CD14-positive monocyte (primary cell): ENCODE results near the gene ZSCAN9. TPM values are rescaled to one million over a fixed set of nuclear protein-coding genes. Genes with fewer than 3 reads are reported as not detected.

Source experiments
- DNase-seq, 3 donors: peaks; one replicate each; pipeline ENCODE4 v3.0.0-alpha.2; 2011 to 2022
- H2AFZ ChIP-seq: 2 replicates; pipeline ENCODE4 v1.6.0; 2012; ENCODE audit warnings: mild to moderate bottlenecking, low read depth, low read length, inconsistent platforms; ENCODE audit not compliant: insufficient read depth, poor library complexity, severe bottlenecking
- H3K27ac ChIP-seq, 2 donors: 1 replicate in 1 of 2; 2 replicates in 1 of 2; pipeline ENCODE4 v1.5.1; 2012 to 2013; ENCODE audit warnings: low read length in 2 of 2, control low read depth in 1 of 2, inconsistent platforms in 1 of 2, low read depth in 1 of 2, mild to moderate bottlenecking in 1 of 2
- H3K27me3 ChIP-seq, 2 donors: one replicate each; pipeline versions ENCODE4 v1.6.0 to v1.6.1; 2011 to 2013; ENCODE audit warnings: low read length in 2 of 2; ENCODE audit not compliant: control insufficient read depth in 2 of 2, insufficient read depth in 2 of 2
- H3K36me3 ChIP-seq, 2 donors: replicated peaks in 1 of 2; 1 replicate in 1 of 2; 2 replicates in 1 of 2; pipeline versions ENCODE4 v1.5.1 to v1.6.1; 2012 to 2013; ENCODE audit warnings: low read length in 2 of 2, control low read depth in 1 of 2, inconsistent platforms in 1 of 2, mild to moderate bottlenecking in 1 of 2; ENCODE audit not compliant: insufficient read depth in 2 of 2, control insufficient read depth in 1 of 2
- H3K4me1 ChIP-seq, 2 donors: 1 replicate in 1 of 2; 2 replicates in 1 of 2; pipeline versions ENCODE4 v1.5.1 to v1.6.1; 2012 to 2013; ENCODE audit warnings: low read length in 2 of 2, control low read depth in 1 of 2, inconsistent platforms in 1 of 2, mild to moderate bottlenecking in 1 of 2, moderate library complexity in 1 of 2; ENCODE audit not compliant: insufficient read depth in 2 of 2, control insufficient read depth in 1 of 2
- H3K4me2 ChIP-seq: replicated peaks from 2 replicates; pipeline ENCODE3; 2012; ENCODE audit warnings: low read length, moderate library complexity, mild to moderate bottlenecking; ENCODE audit not compliant: poor library complexity, severe bottlenecking; ENCODE audit errors: extremely low read depth
- H3K4me3 ChIP-seq, 3 experiments: fragments of 200-600 bp in 1 of 3; sonication (generic) in 1 of 3; replicated peaks in 1 of 3; 1 replicate in 2 of 3; 2 replicates in 1 of 3; pipeline ENCODE4 v1.5.1; 2011 to 2013; ENCODE audit warnings: low read length in 3 of 3, mild to moderate bottlenecking in 3 of 3, control low read depth in 2 of 3, low read depth in 2 of 3, inconsistent platforms in 1 of 3, moderate library complexity in 1 of 3
- H3K79me2 ChIP-seq: 2 replicates; pipeline ENCODE4 v1.6.0; 2012; ENCODE audit warnings: mild to moderate bottlenecking, control low read depth, inconsistent platforms, low read length, moderate library complexity; ENCODE audit not compliant: insufficient read depth
- H3K9ac ChIP-seq: 2 replicates; pipeline ENCODE4 v1.6.0; 2017; ENCODE audit warnings: low read length, mild to moderate bottlenecking; ENCODE audit not compliant: insufficient read depth, poor library complexity, severe bottlenecking
- H3K9me3 ChIP-seq, 2 donors: replicated peaks in 1 of 2; 1 replicate in 1 of 2; 2 replicates in 1 of 2; pipeline versions ENCODE4 v1.5.1 to v1.6.1; 2012 to 2013; ENCODE audit warnings: low read length in 2 of 2, control low read depth in 1 of 2; ENCODE audit not compliant: control insufficient read depth in 1 of 2, insufficient read depth in 1 of 2
- H4K20me1 ChIP-seq: 2 replicates; pipeline ENCODE4 v1.6.0; 2012; ENCODE audit warnings: mild to moderate bottlenecking, low read length, control low read depth, moderate library complexity; ENCODE audit not compliant: insufficient read depth
- H3K27ac Mint-ChIP-seq, 7 donors: one replicate each; pipeline ENCODE4 v1.8.0; 2020; ENCODE audit warnings: mild to moderate bottlenecking in 7 of 7, mixed read lengths in 7 of 7, moderate library complexity in 6 of 7, inconsistent platforms in 2 of 7
- H3K27me3 Mint-ChIP-seq, 3 donors: one replicate each; pipeline ENCODE4 v1.8.0; 2021 to 2022; ENCODE audit warnings: low read depth in 3 of 3, mild to moderate bottlenecking in 3 of 3, mixed read lengths in 3 of 3, moderate library complexity in 3 of 3, inconsistent platforms in 1 of 3
- H3K36me3 Mint-ChIP-seq, 2 donors: one replicate each; pipeline ENCODE4 v1.8.0; 2020; ENCODE audit warnings: mixed read lengths in 2 of 2, inconsistent platforms in 1 of 2, mild to moderate bottlenecking in 1 of 2
- H3K4me1 Mint-ChIP-seq: one replicate; pipeline ENCODE4 v1.8.0; 2020; ENCODE audit warnings: mild to moderate bottlenecking, mixed read lengths
- H3K4me3 Mint-ChIP-seq, 2 donors: one replicate each; pipeline ENCODE4 v1.8.0; 2020; ENCODE audit warnings: mild to moderate bottlenecking in 2 of 2, mixed read lengths in 2 of 2, moderate library complexity in 1 of 2
- H3K9me3 Mint-ChIP-seq, 7 donors: one replicate each; pipeline ENCODE4 v1.8.0; 2020 to 2022; ENCODE audit warnings: mixed read lengths in 7 of 7, mild to moderate bottlenecking in 6 of 7, moderate library complexity in 6 of 7, inconsistent platforms in 2 of 7
- WGBS: methylation state at CpG from one replicate; pipeline ENCODE4 v1.1.5; 2013; ENCODE audit warnings: missing lambda C conversion rate; ENCODE audit not compliant: insufficient coverage; 5-methylcytosine and 5-hydroxymethylcytosine counted together
- intact Hi-C, 2 donors: fragments of 100-400 bp; cut with micrococcal nuclease; formaldehyde crosslinking; loops; one replicate each; pipeline versions ENCODE4 v1.15.0 to v1.15.1; 2023
- polyA plus RNA-seq, 3 donors: library from polyadenylated mRNA; depleted of rRNA in 1 of 3; unstranded in 2 of 3; stranded (reverse) in 1 of 3; fragments of 300-500 nt in 2 of 3; fragments of >200 nt in 1 of 3; fragmentation: Illumina TruSeq in 2 of 3; gene quantifications; 1 replicate in 2 of 3; 2 replicates in 1 of 3; pipeline ENCODE4 v1.2.3, GENCODE V29; 2012 to 2021
- TF ChIP-seq, protein P1 (sequence below): fragments of 200-600 bp; IDR thresholded peaks from one replicate; pipeline ENCODE4 v1.8.0; 2022; ENCODE audit warnings: antibody characterized with exemption, mild to moderate bottlenecking

The ZSCAN9 gene
- polyA plus RNA-seq, 3 donors = 2.2 to 11.6 (median 5.0) TPM

DNA sequence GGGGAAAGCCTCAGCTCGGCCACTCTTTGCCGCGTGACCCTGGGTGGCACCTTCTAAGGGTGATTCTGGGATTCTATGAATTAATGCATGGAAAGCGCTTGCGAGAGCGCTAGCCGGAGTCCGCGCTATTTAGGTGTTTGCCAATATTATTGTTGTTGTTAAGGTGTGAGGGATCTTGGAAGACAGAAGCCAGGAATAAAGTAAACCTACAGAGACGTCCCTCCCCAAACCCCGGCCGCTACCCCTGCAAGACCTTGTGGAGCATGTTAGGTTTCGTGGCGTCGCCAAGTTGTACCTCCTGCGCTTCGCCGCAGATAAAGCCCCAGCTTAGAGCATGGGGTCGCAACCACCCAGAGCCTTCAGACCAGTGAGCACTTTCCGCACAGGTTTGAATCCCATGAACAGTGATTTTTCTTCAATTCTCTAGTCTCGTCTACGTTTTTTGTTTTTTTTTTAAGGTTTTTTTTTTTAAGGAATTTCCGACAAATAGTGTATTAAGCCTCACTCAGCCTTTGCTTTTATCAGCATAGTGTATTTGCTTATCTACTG is 16.9 kb upstream of the ZSCAN9 start:
- H3K27me3 Mint-ChIP-seq = peaks cover 77 to 84% (median 79%) of the 10 kb centered on the region in 3 donors
- Histone ChIP-seq H3K27me3 (peaks cover 88 to 89% of the 10 kb centered on the region in 2 donors), H3K79me2 (no peaks in the 10 kb centered on the region), H4K20me1 (no peaks in the 10 kb centered on the region), H2AFZ (peak overlapping the region; percentile 52), H3K9me3 (peaks cover 1 to 46% of the 10 kb centered on the region in 2 donors), H3K27ac (no peak overlapping the region), H3K4me2 (peak overlapping the region; percentile 62), H3K36me3 (no peaks in the 10 kb centered on the region), H3K4me1 (peaks cover 19 to 29% of the 10 kb centered on the region in 2 donors), H3K4me3 (peak overlapping the region in 1 of 3 experiments; percentile 65), H3K9ac (no peak overlapping the region)
- H3K4me1 Mint-ChIP-seq = peaks cover 33% of the 10 kb centered on the region
- intact Hi-C loops = no loop called here
- H3K4me3 Mint-ChIP-seq = peak overlapping the region; percentile 71 to 94
- H3K36me3 Mint-ChIP-seq = peaks cover 0 to 15% of the 10 kb centered on the region in 2 donors
- TF ChIP-seq, protein P1, sequence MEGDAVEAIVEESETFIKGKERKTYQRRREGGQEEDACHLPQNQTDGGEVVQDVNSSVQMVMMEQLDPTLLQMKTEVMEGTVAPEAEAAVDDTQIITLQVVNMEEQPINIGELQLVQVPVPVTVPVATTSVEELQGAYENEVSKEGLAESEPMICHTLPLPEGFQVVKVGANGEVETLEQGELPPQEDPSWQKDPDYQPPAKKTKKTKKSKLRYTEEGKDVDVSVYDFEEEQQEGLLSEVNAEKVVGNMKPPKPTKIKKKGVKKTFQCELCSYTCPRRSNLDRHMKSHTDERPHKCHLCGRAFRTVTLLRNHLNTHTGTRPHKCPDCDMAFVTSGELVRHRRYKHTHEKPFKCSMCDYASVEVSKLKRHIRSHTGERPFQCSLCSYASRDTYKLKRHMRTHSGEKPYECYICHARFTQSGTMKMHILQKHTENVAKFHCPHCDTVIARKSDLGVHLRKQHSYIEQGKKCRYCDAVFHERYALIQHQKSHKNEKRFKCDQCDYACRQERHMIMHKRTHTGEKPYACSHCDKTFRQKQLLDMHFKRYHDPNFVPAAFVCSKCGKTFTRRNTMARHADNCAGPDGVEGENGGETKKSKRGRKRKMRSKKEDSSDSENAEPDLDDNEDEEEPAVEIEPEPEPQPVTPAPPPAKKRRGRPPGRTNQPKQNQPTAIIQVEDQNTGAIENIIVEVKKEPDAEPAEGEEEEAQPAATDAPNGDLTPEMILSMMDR = no peak
- DNase-seq = no peak
- no peak overlapping the region for H3K27ac Mint-ChIP-seq
- H3K9me3 Mint-ChIP-seq = peaks cover 2 to 48% (median 37%) of the 10 kb centered on the region in 7 donors
- WGBS = 14% methylated on average over 12 of the region's 23 CpGs

DNA sequence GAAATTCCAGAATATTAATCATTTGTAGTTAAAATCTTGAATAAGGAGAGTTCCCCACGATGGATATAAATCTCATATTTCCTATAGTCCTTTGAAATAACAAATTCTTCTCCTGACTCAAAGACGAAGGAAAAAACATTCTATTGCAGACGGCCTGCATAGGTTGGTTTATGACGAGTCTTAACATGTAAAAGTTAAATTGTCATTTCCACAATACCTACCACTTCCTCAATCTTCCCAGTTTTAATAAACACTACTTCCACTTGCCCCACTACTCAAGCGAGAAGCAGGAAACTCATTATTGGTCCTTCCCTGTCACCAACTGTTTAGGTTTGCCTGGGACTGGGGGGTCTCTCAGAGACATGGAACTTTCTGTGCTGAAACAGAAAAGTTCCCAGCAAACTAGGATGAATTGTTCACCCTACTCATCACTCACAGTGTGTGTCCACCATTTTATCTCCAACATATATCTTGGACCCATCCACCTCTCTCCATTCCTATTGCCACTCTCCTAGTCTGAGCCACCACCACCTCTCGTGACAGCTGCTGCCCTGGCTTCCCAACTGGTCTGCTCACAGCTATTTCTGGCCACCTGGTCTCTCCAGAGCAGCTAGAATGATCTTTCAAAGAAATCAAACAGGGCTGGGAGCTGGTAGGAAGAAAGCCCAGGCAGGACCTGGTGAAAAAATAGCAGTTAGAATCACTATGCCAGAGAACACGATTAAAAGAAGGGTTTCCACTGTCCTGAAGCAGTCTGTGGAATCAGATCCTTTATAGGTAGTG is 15.1 kb upstream of the ZSCAN9 start:
- Mint-ChIP-seq H3K4me3 (peak overlapping the region in 1 of 2 donors; percentile 84), H3K36me3 (peaks cover 0 to 15% of the 10 kb centered on the region in 2 donors), H3K9me3 (peaks cover 2 to 42% (median 27%) of the 10 kb centered on the region in 7 donors), H3K27me3 (peaks cover 88 to 90% (median 89%) of the 10 kb centered on the region in 3 donors), H3K27ac (peak overlapping the region in 1 of 7 donors; percentile 26), H3K4me1 (peaks cover 35% of the 10 kb centered on the region)
- H3K4me2 ChIP-seq = no peak overlapping the region
- H3K9me3 ChIP-seq = peaks cover 0 to 43% of the 10 kb centered on the region in 2 donors
- no peak overlapping the region for H3K9ac ChIP-seq
- H3K79me2 ChIP-seq = no peaks in the 10 kb centered on the region
- no peak overlapping the region for H3K27ac ChIP-seq
- intact Hi-C loops = loop anchor here in 1 of 2 donors (10.0 kb wide), 1 partner anchor 65 kb away; the partner anchor contains the start of gene ZKSCAN8
- H4K20me1 ChIP-seq = no peaks in the 10 kb centered on the region
- no peak for DNase-seq
- H3K36me3 ChIP-seq = no peaks in the 10 kb centered on the region
- no peak overlapping the region for H2AFZ ChIP-seq
- 33% methylated on average over 2 of the region's 7 CpGs for WGBS
- peaks cover 94 to 100% of the 10 kb centered on the region in 2 donors for H3K27me3 ChIP-seq
- H3K4me3 ChIP-seq = no peak overlapping the region
- peaks cover 19 to 29% of the 10 kb centered on the region in 2 donors for H3K4me1 ChIP-seq
- TF ChIP-seq, protein P1 = no peak
